ENCODE measurements around the gene IQCN.

DNA sequence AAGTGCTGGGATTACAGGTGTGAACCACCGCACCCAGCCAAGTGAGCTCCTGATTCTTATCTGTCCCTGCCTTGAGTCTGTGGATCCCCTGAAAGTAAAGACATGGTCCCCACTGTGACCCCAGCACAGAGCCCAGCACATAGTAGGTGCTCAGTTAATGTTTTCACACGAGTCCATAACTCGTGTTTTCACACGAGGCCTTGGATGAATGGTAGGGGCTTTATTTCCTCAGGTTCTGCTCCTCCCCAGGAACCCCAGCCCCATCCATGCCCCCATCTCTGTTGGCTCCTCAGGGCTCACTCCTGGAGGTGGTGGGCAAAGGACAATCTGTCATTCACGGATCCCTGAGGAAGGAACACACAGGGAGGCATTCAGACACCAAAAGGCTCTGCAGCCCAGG, 24.4 kb downstream of the IQCN start:
- TF ChIP-seq, protein P1, sequence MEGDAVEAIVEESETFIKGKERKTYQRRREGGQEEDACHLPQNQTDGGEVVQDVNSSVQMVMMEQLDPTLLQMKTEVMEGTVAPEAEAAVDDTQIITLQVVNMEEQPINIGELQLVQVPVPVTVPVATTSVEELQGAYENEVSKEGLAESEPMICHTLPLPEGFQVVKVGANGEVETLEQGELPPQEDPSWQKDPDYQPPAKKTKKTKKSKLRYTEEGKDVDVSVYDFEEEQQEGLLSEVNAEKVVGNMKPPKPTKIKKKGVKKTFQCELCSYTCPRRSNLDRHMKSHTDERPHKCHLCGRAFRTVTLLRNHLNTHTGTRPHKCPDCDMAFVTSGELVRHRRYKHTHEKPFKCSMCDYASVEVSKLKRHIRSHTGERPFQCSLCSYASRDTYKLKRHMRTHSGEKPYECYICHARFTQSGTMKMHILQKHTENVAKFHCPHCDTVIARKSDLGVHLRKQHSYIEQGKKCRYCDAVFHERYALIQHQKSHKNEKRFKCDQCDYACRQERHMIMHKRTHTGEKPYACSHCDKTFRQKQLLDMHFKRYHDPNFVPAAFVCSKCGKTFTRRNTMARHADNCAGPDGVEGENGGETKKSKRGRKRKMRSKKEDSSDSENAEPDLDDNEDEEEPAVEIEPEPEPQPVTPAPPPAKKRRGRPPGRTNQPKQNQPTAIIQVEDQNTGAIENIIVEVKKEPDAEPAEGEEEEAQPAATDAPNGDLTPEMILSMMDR (conservative IDR thresholded peaks at IDR 0.05; ENCODE audit: low read length): no peak
- no peak for TF ChIP-seq EZH2phosphoT487 (IDR thresholded peaks at IDR 0.05; ENCODE audit: borderline replicate concordance, low read depth, low read length)
